Measurements from ENCODE around the gene TMEM200B. TPM values are rescaled to one million over a fixed set of nuclear protein-coding genes. Genes with fewer than 3 reads are reported as not detected.

The TMEM200B gene
- total and polyA plus RNA-seq, 2 experiments from 2014 or later, result 5.1 to 20.4 TPM

- Histone ChIP-seq H3K9me3 (ENCODE audit: low read depth) (no peaks in the 10 kb centered on the region), H3F3A (ENCODE audit: insufficient read depth) (peaks cover 5% of the 10 kb centered on the region; the same call in 1 of the 2 replicates), H3K4me2 (ENCODE audit: unreplicated experiment) (peak overlapping the region; percentile 66), H3K27me3 (replicated peaks; ENCODE audit: insufficient read depth) (no peaks in the 10 kb centered on the region), H2AFZ (peak overlapping the region; percentile 62), H3K4me3 (peak overlapping the region; percentile 74), H3K9me2 (ENCODE audit: insufficient read depth) (no peaks in the 10 kb centered on the region), H3K36me3 (ENCODE audit: low read depth) (peaks cover 3% of the 10 kb centered on the region; the same call in 1 of the 2 replicates), H4K20me1 (ENCODE audit: insufficient read depth) (no peaks in the 10 kb centered on the region), H3K79me2 (ENCODE audit: insufficient read depth) (0 out of 2 replicates have a peak, but pooled peaks cover 7% of the 10 kb centered on the region), H3K27ac (peak overlapping the region; percentile 85), H3K9ac (peak overlapping the region; percentile 89), H3K4me1 (ENCODE audit: insufficient read depth) (no peaks in the 10 kb centered on the region)
- TF ChIP-seq EZH2 (IDR thresholded peaks at IDR 0.05; ENCODE audit: insufficient read depth, poor library complexity, severe bottlenecking) (no peak), EZH2phosphoT487 (IDR thresholded peaks at IDR 0.05; ENCODE audit: insufficient read depth, low read depth) (no peak)
- DNase-seq, result peak; percentile 59
- WGBS, 2 experiments (ENCODE audit: low coverage in 1 of 2, low lambda C conversion rate in 2 of 2, missing lambda C conversion rate in 2 of 2), result 1% methylated on average over 39 to 41 of the region's 81 CpGs
- in situ Hi-C loops (cut with MboI), result no loop called here
These were observed 1.6 kb downstream of the TMEM200B start for GRCh38 chr1:29121936-29122681.

GRCh38 chr1:29121516-29121935 lies 2.2 kb downstream of the TMEM200B start:
- DNase-seq, result peak; percentile 46
- Histone ChIP-seq H3K79me2 (ENCODE audit: insufficient read depth) (0 out of 2 replicates have a peak, but pooled peaks cover 7% of the 10 kb centered on the region), H3K27ac (no peak overlapping the region), H3K27me3 (replicated peaks; ENCODE audit: insufficient read depth) (no peaks in the 10 kb centered on the region), H3K9me3 (ENCODE audit: low read depth) (no peaks in the 10 kb centered on the region), H3K36me3 (ENCODE audit: low read depth) (peaks cover 3% of the 10 kb centered on the region; the same call in 1 of the 2 replicates), H3K9ac (peak overlapping the region; percentile 89), H4K20me1 (ENCODE audit: insufficient read depth) (no peaks in the 10 kb centered on the region), H3K4me3 (peak overlapping the region; percentile 74), H3K9me2 (ENCODE audit: insufficient read depth) (no peaks in the 10 kb centered on the region), H3K4me1 (ENCODE audit: insufficient read depth) (no peaks in the 10 kb centered on the region), H3F3A (ENCODE audit: insufficient read depth) (peaks cover 5% of the 10 kb centered on the region; the same call in 1 of the 2 replicates), H3K4me2 (ENCODE audit: unreplicated experiment) (peak overlapping the region; percentile 66), H2AFZ (peak overlapping the region; percentile 62)
- TF ChIP-seq EZH2phosphoT487 (IDR thresholded peaks at IDR 0.05; ENCODE audit: insufficient read depth, low read depth) (no peak), EZH2 (IDR thresholded peaks at IDR 0.05; ENCODE audit: insufficient read depth, poor library complexity, severe bottlenecking) (no peak)
- in situ Hi-C loops (cut with MboI), result no loop called here
- WGBS, 2 experiments (ENCODE audit: low coverage in 1 of 2, low lambda C conversion rate in 2 of 2, missing lambda C conversion rate in 2 of 2), result 0 to 5% methylated on average over 8 to 53 of the region's 59 CpGs

- H3K36me3 ChIP-seq (ENCODE audit: low read depth), result peaks cover 3% of the 10 kb centered on the region; the same call in 1 of the 2 replicates
- no peaks in the 10 kb centered on the region for H4K20me1 ChIP-seq (ENCODE audit: insufficient read depth)
- H3K9me2 ChIP-seq (ENCODE audit: insufficient read depth), result no peaks in the 10 kb centered on the region
- no peak overlapping the region for H3K4me2 ChIP-seq (ENCODE audit: unreplicated experiment)
- H3F3A ChIP-seq (ENCODE audit: insufficient read depth), result peaks cover 5% of the 10 kb centered on the region; the same call in 1 of the 2 replicates
- no peaks in the 10 kb centered on the region for H3K4me1 ChIP-seq (ENCODE audit: insufficient read depth)
- H3K27me3 ChIP-seq (replicated peaks; ENCODE audit: insufficient read depth), result no peaks in the 10 kb centered on the region
- H3K4me3 ChIP-seq, result peak overlapping the region; percentile 74; the same call in 1 of the 2 replicates
- in situ Hi-C loops (cut with MboI), result no loop called here
- 0 out of 2 replicates have a peak, but pooled peaks cover 7% of the 10 kb centered on the region for H3K79me2 ChIP-seq (ENCODE audit: insufficient read depth)
- peak overlapping the region; percentile 89; the same call in 1 of the 2 replicates for H3K9ac ChIP-seq
- no peak overlapping the region for H3K27ac ChIP-seq
- H3K9me3 ChIP-seq (ENCODE audit: low read depth), result no peaks in the 10 kb centered on the region
- peak; percentile 80 for DNase-seq
- TF ChIP-seq EZH2phosphoT487 (IDR thresholded peaks at IDR 0.05; ENCODE audit: insufficient read depth, low read depth), result no peak
- TF ChIP-seq EZH2 (IDR thresholded peaks at IDR 0.05; ENCODE audit: insufficient read depth, poor library complexity, severe bottlenecking), result no peak
- H2AFZ ChIP-seq, result no peak overlapping the region
- whole genome bisulfite sequencing, 2 experiments (ENCODE audit: low coverage in 1 of 2, low lambda C conversion rate in 2 of 2, missing lambda C conversion rate in 2 of 2), result 57 to 58% methylated on average over 42 of the region's 42 CpGs
These were observed 2.7 kb downstream of the TMEM200B start for GRCh38 chr1:29120947-29121485.

- peaks cover 5% of the 10 kb centered on the region; the same call in 1 of the 2 replicates for H3F3A ChIP-seq (ENCODE audit: insufficient read depth)
- no peaks in the 10 kb centered on the region for H3K9me2 ChIP-seq (ENCODE audit: insufficient read depth)
- in situ Hi-C loops (cut with MboI), result no loop called here
- peaks cover 3% of the 10 kb centered on the region; the same call in 1 of the 2 replicates for H3K36me3 ChIP-seq (ENCODE audit: low read depth)
- H3K27ac ChIP-seq, result no peak overlapping the region
- no peaks in the 10 kb centered on the region for H3K4me1 ChIP-seq (ENCODE audit: insufficient read depth)
- H3K9ac ChIP-seq, result no peak overlapping the region
- H3K9me3 ChIP-seq (ENCODE audit: low read depth), result no peaks in the 10 kb centered on the region
- H4K20me1 ChIP-seq (ENCODE audit: insufficient read depth), result no peaks in the 10 kb centered on the region
- H3K27me3 ChIP-seq (replicated peaks; ENCODE audit: insufficient read depth), result no peaks in the 10 kb centered on the region
- 89 to 90% methylated on average over 6 of the region's 6 CpGs for WGBS, 2 experiments (ENCODE audit: low coverage in 1 of 2, low lambda C conversion rate in 2 of 2, missing lambda C conversion rate in 2 of 2)
- H2AFZ ChIP-seq, result no peak overlapping the region
- TF ChIP-seq EZH2 (IDR thresholded peaks at IDR 0.05; ENCODE audit: insufficient read depth, poor library complexity, severe bottlenecking), result no peak
- no peak for TF ChIP-seq EZH2phosphoT487 (IDR thresholded peaks at IDR 0.05; ENCODE audit: insufficient read depth, low read depth)
- no peak overlapping the region for H3K4me2 ChIP-seq (ENCODE audit: unreplicated experiment)
- no peak overlapping the region for H3K4me3 ChIP-seq
- no peak for DNase-seq
- 0 out of 2 replicates have a peak, but pooled peaks cover 7% of the 10 kb centered on the region for H3K79me2 ChIP-seq (ENCODE audit: insufficient read depth)
These were observed 3.3 kb downstream of the TMEM200B start for GRCh38 chr1:29120367-29120766.
